ENCODE measurements around the gene MYLK. TPM values are rescaled to one million over a fixed set of nuclear protein-coding genes. Genes with fewer than 3 reads are reported as not detected.
"Not testable (repeated sequence)": the region's sequence is repeated elsewhere in the genome, so short reads cannot be mapped to it uniquely, and the experiment has no call there.

The MYLK gene
- total and polyA plus RNA-seq, 2 experiments from 2014 or later: 13.1 to 27.1 TPM

GRCh38 chr3:123893012-123893411 is 8.9 kb upstream of the MYLK start:
- Histone ChIP-seq H3K4me3 (no peak overlapping the region), H3K9me2 (replicated peaks; ENCODE audit: insufficient read depth) (no peaks in the 10 kb centered on the region), H3K79me2 (no peaks in the 10 kb centered on the region), H3K27me3 (no peaks in the 10 kb centered on the region), H4K20me1 (ENCODE audit: insufficient read depth, poor library complexity, severe bottlenecking) (no peaks in the 10 kb centered on the region), H3K9me3 (ENCODE audit: low read depth) (no peaks in the 10 kb centered on the region), H3K36me3 (replicated peaks; ENCODE audit: insufficient read depth, low read depth) (no peaks in the 10 kb centered on the region), H3K4me2 (no peak overlapping the region), H3K27ac (no peak overlapping the region), H3K4me1 (ENCODE audit: insufficient read depth) (no peaks in the 10 kb centered on the region), H2AFZ (no peak overlapping the region)
- DNase-seq (ENCODE audit: low spot score): no peak
- TF ChIP-seq EZH2 (IDR thresholded peaks at IDR 0.05; ENCODE audit: borderline replicate concordance): no peak
- TF ChIP-seq EZH2phosphoT487 (IDR thresholded peaks at IDR 0.05; ENCODE audit: low read depth, severe bottlenecking, unreplicated experiment): no peak
- TF ChIP-seq, protein P1, sequence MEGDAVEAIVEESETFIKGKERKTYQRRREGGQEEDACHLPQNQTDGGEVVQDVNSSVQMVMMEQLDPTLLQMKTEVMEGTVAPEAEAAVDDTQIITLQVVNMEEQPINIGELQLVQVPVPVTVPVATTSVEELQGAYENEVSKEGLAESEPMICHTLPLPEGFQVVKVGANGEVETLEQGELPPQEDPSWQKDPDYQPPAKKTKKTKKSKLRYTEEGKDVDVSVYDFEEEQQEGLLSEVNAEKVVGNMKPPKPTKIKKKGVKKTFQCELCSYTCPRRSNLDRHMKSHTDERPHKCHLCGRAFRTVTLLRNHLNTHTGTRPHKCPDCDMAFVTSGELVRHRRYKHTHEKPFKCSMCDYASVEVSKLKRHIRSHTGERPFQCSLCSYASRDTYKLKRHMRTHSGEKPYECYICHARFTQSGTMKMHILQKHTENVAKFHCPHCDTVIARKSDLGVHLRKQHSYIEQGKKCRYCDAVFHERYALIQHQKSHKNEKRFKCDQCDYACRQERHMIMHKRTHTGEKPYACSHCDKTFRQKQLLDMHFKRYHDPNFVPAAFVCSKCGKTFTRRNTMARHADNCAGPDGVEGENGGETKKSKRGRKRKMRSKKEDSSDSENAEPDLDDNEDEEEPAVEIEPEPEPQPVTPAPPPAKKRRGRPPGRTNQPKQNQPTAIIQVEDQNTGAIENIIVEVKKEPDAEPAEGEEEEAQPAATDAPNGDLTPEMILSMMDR (IDR thresholded peaks at IDR 0.05; ENCODE audit: poor library complexity): no peak
- WGBS (ENCODE audit: low lambda C conversion rate, missing lambda C conversion rate): 89% methylated on average over 1 of the region's 1 CpG

- TF ChIP-seq, protein P1 (IDR thresholded peaks at IDR 0.05; ENCODE audit: poor library complexity): no peak
- no peak for TF ChIP-seq EZH2 (IDR thresholded peaks at IDR 0.05; ENCODE audit: borderline replicate concordance)
- no peak for TF ChIP-seq EZH2phosphoT487 (IDR thresholded peaks at IDR 0.05; ENCODE audit: low read depth, severe bottlenecking, unreplicated experiment)
- Histone ChIP-seq H3K4me1 (ENCODE audit: insufficient read depth) (no peaks in the 10 kb centered on the region), H3K4me2 (no peak overlapping the region), H3K79me2 (no peaks in the 10 kb centered on the region), H4K20me1 (ENCODE audit: insufficient read depth, poor library complexity, severe bottlenecking) (no peaks in the 10 kb centered on the region), H3K9me2 (replicated peaks; ENCODE audit: insufficient read depth) (no peaks in the 10 kb centered on the region), H3K27ac (no peak overlapping the region), H3K27me3 (no peaks in the 10 kb centered on the region), H3K36me3 (replicated peaks; ENCODE audit: insufficient read depth, low read depth) (no peaks in the 10 kb centered on the region), H2AFZ (no peak overlapping the region), H3K9me3 (ENCODE audit: low read depth) (no peaks in the 10 kb centered on the region), H3K4me3 (no peak overlapping the region)
- 6% methylated on average over 1 of the region's 1 CpG for WGBS (ENCODE audit: low lambda C conversion rate, missing lambda C conversion rate)
- no peak for DNase-seq (ENCODE audit: low spot score)
Observed at GRCh38 chr3:123892195-123892594, 8.1 kb upstream of the MYLK start.

- H3K4me3 ChIP-seq; H3K79me2 ChIP-seq; H3K36me3 ChIP-seq (replicated peaks; ENCODE audit: insufficient read depth, low read depth); H4K20me1 ChIP-seq (ENCODE audit: insufficient read depth, poor library complexity, severe bottlenecking); H2AFZ ChIP-seq; H3K27me3 ChIP-seq; H3K4me2 ChIP-seq; H3K27ac ChIP-seq; H3K9me2 ChIP-seq (replicated peaks; ENCODE audit: insufficient read depth); H3K4me1 ChIP-seq (ENCODE audit: insufficient read depth); DNase-seq (ENCODE audit: low spot score); H3K9me3 ChIP-seq (ENCODE audit: low read depth): not testable (repeated sequence)
- 75% methylated on average over 1 of the region's 1 CpG for WGBS (ENCODE audit: low lambda C conversion rate, missing lambda C conversion rate)
Observed at GRCh38 chr3:123890991-123891390, 6.9 kb upstream of the MYLK start.

DNA sequence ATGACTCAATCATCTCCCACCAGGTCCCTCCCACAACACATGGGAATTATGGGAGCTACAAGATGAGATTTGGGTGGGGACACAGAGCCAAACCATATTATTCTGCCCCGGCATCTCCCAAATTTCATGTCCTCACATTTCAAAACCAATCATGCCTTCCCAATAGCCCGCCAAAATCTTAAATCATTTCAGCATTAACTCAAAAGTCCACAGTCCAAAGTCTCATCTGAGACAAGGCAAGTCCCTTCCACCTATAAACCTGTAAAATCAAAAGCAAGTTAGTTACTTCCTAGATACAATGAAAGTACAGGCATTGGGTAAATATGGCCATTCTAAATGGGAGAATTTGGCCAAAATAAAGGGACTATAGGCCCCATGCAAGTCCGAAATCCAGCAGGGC is 6.0 kb upstream of the MYLK start:
- not testable (repeated sequence) for H3K9me2 ChIP-seq (replicated peaks; ENCODE audit: insufficient read depth); DNase-seq (ENCODE audit: low spot score); H3K79me2 ChIP-seq; H4K20me1 ChIP-seq (ENCODE audit: insufficient read depth, poor library complexity, severe bottlenecking); H3K4me1 ChIP-seq (ENCODE audit: insufficient read depth); H3K9me3 ChIP-seq (ENCODE audit: low read depth); H3K27ac ChIP-seq; H2AFZ ChIP-seq; H3K36me3 ChIP-seq (replicated peaks; ENCODE audit: insufficient read depth, low read depth); H3K4me2 ChIP-seq; H3K4me3 ChIP-seq
- peaks cover 14% of the 10 kb centered on the region for H3K27me3 ChIP-seq
- WGBS (ENCODE audit: low lambda C conversion rate, missing lambda C conversion rate): 89% methylated on average over 3 of the region's 3 CpGs

GRCh38 chr3:123884993-123885392 is 861 bp upstream of the MYLK start:
- no peak overlapping the region for H2AFZ ChIP-seq
- TF ChIP-seq, protein P1 (IDR thresholded peaks at IDR 0.05; ENCODE audit: poor library complexity): no peak
- TF ChIP-seq EZH2 (IDR thresholded peaks at IDR 0.05; ENCODE audit: borderline replicate concordance) (no peak), EZH2phosphoT487 (IDR thresholded peaks at IDR 0.05; ENCODE audit: low read depth, severe bottlenecking, unreplicated experiment) (no peak)
- H3K9me2 ChIP-seq (replicated peaks; ENCODE audit: insufficient read depth): no peaks in the 10 kb centered on the region
- DNase-seq (ENCODE audit: low spot score): no peak
- peak overlapping the region; percentile 94 for H3K4me2 ChIP-seq
- peaks cover 3% of the 10 kb centered on the region for H3K4me1 ChIP-seq (ENCODE audit: insufficient read depth)
- H3K9me3 ChIP-seq (ENCODE audit: low read depth): no peaks in the 10 kb centered on the region
- no peaks in the 10 kb centered on the region for H3K36me3 ChIP-seq (replicated peaks; ENCODE audit: insufficient read depth, low read depth)
- H3K27ac ChIP-seq: no peak overlapping the region
- H3K27me3 ChIP-seq: peaks cover 30% of the 10 kb centered on the region
- H3K4me3 ChIP-seq: no peak overlapping the region
- no peaks in the 10 kb centered on the region for H3K79me2 ChIP-seq
- no peaks in the 10 kb centered on the region for H4K20me1 ChIP-seq (ENCODE audit: insufficient read depth, poor library complexity, severe bottlenecking)
